NCI-H510A (cell line): ENCODE results near the gene CUZD1.
A peak's percentile ranks its signal among the peaks of the same experiment; 100 is the strongest.
"Not testable (repeated sequence)": the region's sequence is repeated elsewhere in the genome, so short reads cannot be mapped to it uniquely, and the experiment has no call there.

ENCODE experiments used
- DNase-seq: peaks from one replicate; lab custom pipeline; 2025; lab: John Stamatoyannopoulos, UW

CUZD1 gene

GRCh38 chr10:122845783-122846332 is at the start of gene CUZD1:
TSS of gene CUZD1 (minus strand) at chr10:122845857. CDS start at chr10:122845843, 14 bp downstream.
- no peak for DNase-seq

GRCh38 chr10:122894261-122894944 is 48.7 kb upstream of the CUZD1 start:
- no peak for DNase-seq

- no peak for DNase-seq
These were observed 38.5 kb upstream of the CUZD1 start for GRCh38 chr10:122884166-122884565.

DNA sequence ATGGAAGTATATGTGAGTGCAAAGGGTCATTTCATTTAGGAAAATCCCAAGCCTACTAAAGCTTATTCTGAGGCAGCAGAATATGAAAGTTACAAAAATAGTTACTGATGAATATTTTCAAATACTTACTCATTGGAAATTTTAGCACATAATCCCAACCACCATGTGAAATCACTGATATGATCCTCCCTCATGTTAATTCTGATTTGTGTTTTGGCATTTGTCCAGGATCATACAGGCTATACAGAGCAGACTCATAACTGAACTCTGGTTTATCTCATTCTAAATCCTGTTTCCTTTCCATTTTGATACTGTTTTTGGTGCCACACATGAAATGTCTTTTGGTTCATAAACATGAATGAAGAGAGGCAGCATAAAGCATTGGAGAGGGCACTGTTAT is 37.1 kb upstream of the CUZD1 start:
- no peak for DNase-seq

GRCh38 chr10:122879339-122880273 is 33.9 kb upstream of the CUZD1 start, which contains the start of gene FAM24B:
TSS of gene FAM24B (minus strand) at chr10:122879581. CDS start at chr10:122850515, 29,066 bp downstream.
- DNase-seq, result peak; percentile 95

DNA sequence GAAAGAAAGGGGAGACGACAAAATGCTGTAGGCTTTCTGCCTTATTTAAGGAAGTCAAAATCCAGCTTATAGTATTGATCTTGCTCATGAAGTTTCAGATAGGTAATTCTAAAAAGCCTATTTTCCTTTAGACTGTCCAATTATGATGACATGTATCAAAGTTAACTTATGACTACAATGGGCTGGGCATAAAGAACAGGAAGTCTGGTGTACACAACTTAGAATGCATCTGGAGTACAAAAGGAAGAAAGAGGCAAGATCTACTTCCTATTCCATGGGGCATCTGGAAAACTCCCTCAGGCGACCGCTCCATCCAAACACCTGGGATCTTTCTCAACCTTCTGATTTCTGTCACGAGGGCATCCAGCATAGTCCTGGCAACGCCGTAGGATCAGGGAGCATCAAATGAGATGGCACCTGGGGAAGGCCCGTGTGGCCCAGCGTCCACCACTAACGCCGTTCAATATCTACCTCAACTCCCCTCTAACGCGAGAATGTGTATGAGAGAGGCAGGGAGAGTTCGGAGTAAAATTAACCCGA is 33.2 kb upstream of the CUZD1 start:
- no peak for DNase-seq

DNA sequence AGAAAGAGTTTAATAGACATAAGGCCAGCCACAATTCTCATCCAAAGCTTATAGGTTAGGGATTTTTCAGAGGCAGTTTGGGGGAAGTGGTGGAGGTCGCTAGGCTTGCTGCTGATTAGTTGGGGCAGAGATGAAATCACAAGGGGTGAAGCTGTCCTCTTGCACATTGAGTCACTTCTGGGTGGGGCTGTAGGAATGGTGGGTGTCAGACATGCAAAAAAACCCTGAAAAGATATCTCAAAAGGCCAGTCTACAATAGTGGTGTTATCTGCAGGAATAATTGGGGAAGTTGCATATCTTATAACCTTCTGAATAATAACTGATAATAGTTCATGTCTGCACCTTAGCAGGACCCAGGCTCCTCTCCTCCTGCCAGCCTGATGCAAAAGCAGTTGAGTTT is 31.6 kb upstream of the CUZD1 start:
- DNase-seq, result no peak

DNA sequence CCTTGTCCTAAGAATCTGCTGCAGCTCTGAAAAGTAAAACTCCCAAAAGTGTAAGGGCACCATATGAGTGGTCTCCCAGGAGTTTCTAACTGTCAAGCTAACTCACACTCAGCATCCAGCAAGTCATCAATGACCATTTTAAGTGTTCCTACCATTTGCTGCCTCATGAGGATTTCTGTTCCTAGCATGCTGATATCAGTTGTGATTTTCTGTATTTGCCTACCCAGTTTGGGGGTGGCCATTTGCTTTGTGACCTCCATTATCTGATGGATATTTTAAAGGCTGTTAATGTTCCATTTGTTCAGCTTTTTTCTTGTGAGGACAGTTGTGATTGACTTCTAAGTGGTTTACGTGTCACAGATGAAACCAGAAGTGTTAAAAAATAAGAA is 30.8 kb upstream of the CUZD1 start:
- no peak for DNase-seq

- no peak for DNase-seq
These were observed 30.3 kb upstream of the CUZD1 start for GRCh38 chr10:122875843-122876466.

DNA sequence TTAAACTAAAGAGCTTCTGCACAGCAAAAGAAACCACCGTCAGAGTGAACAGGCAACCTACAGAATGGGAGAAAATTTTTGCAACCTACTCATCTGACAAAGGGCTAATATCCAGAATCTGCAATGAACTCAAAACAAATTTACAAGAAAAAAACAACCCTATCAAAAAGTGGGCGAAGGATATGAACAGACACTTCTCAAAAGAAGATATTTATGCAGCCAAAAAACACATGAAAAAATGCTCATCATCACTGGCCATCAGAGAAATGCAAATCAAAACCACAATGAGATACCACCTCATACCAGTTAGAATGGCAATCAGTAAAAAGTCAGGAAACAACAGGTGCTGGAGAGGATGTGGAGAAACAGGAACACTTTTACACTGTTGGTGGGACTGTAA is 26.3 kb upstream of the CUZD1 start:
- not testable (repeated sequence) for DNase-seq

- DNase-seq, result not testable (repeated sequence)
These were observed 23.1 kb upstream of the CUZD1 start for GRCh38 chr10:122868768-122869167.

DNA sequence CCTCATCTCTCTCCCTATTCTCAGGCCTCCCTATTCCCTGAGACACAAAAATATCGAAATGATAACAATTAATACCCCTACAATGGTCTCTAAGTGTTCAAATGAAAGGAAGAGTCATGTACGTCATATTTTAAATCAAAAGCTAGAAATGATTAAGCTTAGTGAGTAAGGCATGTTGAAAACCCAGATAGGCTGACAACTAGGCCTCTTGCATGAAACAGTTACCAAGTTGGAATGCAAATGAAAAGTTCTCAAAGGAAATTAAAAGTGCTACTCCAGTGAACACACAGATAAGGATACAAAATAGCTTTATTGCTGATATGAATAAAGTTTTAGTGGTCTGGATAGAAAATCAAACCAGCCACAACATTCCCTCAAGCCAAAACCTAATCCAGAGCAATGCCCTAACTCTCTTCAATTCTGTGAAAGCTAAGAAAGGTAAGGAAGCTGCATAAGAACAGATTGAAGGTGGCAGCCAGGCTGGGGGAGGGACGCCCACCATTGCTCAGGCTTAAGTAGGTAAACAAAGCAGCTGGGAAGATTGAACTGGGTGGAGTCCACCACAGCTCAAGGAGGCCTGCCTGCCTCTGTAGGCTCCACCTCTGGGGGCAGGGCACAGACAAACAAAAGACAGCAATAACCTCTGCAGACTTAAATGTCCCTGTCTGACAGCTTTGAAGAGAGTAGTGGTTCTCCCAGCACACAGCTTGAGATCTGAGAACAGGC is 21.3 kb upstream of the CUZD1 start:
- not testable (repeated sequence) for DNase-seq

DNA sequence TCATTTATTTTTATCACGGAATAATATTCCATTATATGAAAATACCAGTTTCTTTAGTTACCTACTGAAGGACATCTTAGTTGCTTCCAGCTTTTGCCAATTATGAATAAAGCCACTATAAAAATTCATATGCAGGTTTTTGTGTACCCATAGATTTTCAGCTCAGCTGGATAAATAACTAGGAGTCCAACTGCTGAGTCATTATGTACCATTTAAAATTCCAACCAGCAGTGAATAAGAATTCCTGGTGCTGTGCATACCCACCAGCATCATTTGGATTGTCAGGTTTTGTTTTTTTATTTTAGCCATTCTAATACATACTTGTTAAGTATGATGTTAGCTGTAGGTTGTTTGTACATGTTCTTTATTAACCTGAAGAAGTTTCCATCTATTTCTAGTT is 19.2 kb upstream of the CUZD1 start:
- DNase-seq, result no peak

DNA sequence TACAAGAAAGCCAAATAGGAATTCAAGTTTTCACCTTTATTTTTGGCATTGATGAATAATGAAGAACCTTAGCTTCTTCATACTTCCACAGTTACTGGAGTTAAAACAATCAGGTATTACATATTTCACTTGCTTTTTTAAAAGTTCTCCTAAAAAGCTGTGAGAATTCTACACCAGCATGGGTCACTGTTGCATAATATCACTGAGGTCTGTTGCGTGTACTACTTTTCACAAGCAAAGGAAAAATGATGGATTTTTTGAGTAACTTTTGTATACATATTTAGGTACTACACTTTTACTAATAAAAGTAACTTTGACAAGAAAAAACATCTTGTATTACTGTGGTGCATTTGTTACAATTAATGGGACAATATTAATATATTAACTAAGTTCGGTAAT is 18.5 kb upstream of the CUZD1 start:
- no peak for DNase-seq

DNA sequence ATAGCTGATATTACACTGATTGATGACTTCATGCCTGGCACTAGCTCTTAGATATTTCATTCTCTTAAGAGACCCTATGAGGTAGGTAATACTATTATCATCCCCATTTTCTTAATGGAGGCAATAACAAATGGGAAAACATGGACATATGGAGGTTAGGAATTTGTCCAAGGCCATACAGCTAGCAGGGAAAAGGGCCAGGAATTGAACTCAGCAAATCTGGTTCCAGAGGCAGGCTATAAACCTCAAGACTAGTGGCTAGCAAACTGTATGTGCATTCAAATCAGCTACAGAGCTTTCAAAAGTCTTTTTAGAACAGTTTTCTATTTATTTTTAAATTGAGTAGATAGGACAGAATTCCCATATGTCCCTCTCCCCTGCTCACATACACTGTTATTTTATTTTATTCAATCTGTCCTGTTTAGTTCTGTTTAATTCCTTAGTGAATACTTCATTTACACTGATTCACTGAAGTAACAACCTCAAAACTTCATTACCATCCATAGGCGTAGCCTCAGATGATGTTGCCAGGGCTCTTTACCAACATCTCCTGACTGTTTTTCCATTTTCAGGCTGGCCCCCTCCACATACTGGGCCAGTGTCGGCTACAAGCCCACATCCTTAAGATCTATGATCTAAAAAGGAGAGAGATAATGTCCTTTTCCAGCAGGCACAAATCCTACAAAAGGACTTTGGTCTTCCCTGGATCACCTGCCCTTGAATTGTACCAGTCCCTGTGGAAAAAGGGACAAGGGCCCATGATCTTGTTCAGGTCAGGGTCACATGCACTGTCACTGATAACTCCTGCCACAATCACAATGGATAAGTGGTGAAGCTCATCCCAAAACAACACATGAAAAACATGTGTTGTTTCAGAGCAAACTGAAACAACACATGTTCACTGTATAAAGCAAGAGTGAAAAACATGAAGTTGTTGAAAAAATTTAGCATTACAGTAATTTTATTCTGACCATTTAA is 17.8 kb upstream of the CUZD1 start:
- no peak for DNase-seq

DNA sequence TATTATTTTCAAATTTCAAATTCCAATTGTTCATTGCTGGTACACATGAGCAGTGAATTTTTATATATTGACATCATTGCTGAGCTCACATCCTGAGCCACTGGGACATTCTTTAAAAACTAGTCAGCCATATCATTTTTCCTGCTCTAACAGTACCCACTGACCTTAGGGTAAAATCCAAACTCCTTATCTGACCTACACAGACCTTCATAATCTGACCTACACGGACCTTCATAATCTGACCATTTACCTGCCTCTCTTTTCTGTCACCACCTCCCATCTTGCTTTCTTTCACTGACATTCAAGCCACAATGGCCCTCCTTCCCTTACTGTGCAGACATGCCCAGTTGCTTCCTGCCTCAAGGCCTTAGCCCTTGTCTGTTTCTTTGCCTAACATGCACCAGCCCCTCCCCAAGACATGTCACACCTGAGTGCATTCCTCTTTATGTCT is 16.1 kb upstream of the CUZD1 start:
- no peak for DNase-seq

GRCh38 chr10:122859527-122859926 is 13.9 kb upstream of the CUZD1 start:
- DNase-seq, result no peak

DNA sequence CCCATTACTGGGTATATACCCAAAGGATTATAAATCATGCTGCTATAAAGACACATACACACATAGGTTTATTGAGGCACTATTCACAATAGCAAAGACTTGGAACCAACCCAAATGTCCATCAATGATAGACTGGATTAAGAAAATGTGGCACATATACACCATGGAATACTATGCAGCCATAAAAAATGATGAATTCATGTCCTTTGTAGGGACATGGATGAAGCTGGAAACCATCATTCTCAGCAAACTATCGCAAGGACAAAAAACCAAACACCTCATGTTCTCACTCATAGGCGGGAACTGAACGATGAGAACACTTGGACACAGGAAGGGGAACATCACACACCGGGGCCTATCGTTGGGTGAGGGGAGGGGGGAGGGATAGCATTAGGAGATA is 12.4 kb upstream of the CUZD1 start:
- DNase-seq, result not testable (repeated sequence)

DNA sequence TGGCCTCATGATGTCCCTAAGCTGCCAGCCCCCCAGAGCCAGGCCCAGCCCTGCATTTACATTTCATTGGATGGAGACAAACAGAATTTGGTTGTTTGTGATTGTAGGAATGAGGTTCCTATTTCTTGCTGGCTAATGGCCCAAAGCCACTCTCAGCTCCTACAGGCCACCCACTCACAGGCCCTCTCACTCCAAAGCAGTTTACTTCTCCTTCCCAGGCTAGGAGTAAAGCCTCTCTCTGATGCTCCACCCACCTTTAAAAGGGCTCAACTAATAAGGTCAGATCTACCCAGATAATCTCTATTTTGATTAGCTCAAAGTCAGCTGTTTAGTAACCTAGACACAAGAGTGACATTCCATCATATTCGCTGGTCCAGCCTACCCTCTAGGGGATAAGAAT is 11.2 kb upstream of the CUZD1 start:
- DNase-seq, result no peak

DNA sequence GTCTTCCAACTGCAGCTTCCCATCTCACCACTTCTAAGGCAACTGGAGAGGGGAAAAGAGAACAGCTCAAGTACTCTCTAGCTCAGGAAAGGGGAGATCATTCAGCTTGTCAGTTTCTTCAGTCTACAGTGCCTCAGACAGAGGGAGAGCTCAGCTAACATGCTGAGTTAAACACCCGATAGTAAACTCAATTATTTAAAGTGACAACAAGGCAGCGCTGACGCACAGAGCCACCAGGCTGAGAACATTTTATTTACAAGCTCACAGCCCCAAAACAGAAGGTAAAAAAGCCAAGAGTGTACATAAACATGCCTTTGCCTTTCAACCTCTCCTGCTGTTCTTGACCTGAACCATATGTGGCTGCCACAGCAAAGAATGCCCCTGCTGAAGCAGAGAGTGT is 10.1 kb upstream of the CUZD1 start:
- DNase-seq, result no peak
